Stimulated activated CD4-positive, alpha-beta T cell treated with anti-CD3 and anti-CD28 coated beads, Interleukin-12 subunit alpha, Interleukin-12 subunit beta, amount 100 ng/mL, for 48 hours (primary cell): Measurements from ENCODE around the gene ZG16B.

Source experiments
- DNase-seq, 3 donors: peaks; one replicate each; pipeline ENCODE4 v3.0.0-alpha.2; 2020; ENCODE audit warnings: low read depth in 2 of 3, low spot score in 1 of 3

ZG16B gene

DNA sequence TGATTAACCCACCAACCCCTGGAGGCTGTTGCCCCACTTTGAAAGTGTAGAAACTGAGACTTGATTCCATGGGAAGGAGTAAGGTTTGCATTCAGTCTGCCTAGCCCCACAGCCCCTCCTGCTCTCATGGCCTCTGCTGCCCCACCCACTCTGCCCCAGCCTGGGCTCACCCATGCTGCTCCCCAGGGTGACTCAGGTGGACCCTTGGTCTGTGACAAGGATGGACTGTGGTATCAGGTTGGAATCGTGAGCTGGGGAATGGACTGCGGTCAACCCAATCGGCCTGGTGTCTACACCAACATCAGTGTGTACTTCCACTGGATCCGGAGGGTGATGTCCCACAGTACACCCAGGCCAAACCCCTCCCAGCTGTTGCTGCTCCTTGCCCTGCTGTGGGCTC lies 25.4 kb upstream of the ZG16B start:
- no peak for DNase-seq

DNA sequence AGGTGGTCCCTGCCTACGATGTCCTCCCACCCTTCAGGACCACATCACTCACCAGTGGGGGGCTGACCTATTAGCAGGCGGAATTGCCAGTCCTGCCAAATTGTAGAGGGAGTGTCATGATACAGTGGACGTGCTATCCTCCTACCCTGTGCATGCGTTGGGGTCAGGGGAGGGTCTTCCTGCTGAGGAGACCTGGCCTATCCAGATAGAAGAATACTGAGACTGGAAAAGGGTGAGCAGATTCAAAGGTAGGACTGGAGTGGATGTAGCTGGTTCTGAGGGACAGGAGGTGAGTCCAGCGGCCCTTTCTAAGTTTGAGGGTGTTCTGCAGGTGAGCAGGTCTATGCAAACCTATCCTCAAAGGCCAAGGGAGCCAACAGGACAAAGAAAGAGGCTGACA lies 23.8 kb upstream of the ZG16B start:
- DNase-seq = no peak

GRCh38 chr16:2808181-2808580 lies 21.9 kb upstream of the ZG16B start:
- no peak for DNase-seq

DNA sequence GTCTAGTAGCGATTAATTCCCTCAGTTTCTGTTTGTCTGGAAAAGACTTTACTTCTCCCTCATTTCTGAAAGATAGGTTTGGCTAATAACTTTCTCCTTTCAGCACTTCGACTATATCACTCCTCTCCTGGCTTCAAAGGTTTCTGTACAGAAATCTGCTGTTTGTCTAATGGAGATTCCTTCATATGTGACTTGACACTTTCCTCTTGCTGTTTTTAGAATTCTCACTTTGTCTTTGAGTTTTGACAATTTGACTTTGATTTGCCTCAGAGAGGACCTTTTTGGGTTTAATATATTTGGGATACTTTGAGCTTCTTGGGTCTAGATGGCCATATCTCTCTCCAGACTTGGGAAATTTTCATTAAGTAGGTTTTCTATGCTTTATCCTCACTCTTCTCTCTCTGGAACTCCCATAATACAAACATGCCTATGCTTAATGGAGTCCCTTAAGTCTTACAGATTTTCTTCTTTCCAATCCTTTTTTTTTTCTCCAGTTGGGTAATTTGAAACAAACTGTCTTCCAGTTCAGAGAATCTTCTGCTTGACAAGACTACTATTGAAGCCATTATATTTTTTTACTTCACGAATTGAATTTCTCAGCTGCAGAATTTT lies 20.8 kb upstream of the ZG16B start:
- no peak for DNase-seq

DNA sequence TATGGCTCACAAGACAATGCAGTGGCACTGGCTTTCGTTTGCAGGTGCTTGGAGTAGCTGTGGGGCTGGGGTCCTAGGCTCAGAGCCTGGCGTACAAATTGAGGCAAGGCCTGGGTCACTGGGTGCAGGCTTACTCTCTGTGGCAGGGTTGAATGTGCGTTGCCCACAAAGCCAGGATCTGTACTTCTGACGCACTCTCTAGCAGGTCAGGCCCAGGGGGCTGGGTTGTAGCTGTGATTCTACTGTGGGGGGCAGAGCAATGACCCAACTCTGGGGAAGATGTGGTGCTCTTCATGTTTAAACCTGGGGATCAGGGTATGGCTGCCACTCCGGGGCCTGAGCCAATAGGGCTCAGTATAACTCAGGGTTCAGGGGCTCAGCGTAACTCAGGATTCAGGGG lies 19.5 kb upstream of the ZG16B start:
- DNase-seq = no peak

- DNase-seq = no peak
Observed at GRCh38 chr16:2811703-2812471, 18.2 kb upstream of the ZG16B start.

- no peak for DNase-seq
Observed at GRCh38 chr16:2813771-2814221, 16.3 kb upstream of the ZG16B start.

DNA sequence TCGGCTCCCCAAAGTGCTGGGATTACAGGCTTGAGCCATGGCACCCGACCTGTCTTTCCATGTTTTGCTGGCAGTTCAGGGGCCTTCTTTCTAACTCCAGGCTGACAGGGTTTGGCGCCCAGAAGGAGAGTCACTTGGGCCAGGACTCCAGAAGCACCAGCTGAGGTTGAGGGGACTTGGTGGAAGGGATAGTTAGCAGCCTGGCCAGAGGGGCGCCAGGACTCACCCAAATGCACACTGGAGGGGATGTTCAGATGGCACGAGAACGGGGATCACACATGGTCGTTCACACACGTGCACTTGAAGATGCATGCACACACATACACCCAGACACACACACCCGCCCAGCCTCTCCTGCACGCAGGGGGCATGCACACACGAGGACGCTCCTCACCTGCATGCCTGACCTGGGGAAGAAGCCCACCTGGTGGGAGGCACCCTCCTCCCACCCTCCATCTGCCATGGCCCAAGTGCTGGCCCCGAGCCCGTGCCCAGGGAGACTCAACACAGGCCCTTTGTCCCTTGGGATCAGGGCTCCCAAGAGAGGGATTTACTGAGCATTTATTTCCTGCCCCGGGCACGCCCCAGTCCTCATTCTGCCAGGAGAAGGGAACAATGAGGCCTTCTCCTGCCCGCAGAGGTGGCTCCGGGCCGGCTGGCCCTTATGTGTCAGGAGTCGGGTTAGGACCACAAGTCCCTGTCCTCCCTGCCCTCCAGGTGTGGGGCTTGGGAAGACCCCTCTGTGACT lies 15.4 kb upstream of the ZG16B start:
- DNase-seq = no peak

- DNase-seq = no peak
Observed at GRCh38 chr16:2815299-2815771, 14.8 kb upstream of the ZG16B start.

GRCh38 chr16:2816751-2817339 lies 13.3 kb upstream of the ZG16B start, which contains the start of gene PRSS21:
TSS of gene PRSS21 (plus strand) at chr16:2817237. CDS start at chr16:2817269, 32 bp downstream.
- DNase-seq = peak in 2 of 3 donors; percentile 16 to 22

DNA sequence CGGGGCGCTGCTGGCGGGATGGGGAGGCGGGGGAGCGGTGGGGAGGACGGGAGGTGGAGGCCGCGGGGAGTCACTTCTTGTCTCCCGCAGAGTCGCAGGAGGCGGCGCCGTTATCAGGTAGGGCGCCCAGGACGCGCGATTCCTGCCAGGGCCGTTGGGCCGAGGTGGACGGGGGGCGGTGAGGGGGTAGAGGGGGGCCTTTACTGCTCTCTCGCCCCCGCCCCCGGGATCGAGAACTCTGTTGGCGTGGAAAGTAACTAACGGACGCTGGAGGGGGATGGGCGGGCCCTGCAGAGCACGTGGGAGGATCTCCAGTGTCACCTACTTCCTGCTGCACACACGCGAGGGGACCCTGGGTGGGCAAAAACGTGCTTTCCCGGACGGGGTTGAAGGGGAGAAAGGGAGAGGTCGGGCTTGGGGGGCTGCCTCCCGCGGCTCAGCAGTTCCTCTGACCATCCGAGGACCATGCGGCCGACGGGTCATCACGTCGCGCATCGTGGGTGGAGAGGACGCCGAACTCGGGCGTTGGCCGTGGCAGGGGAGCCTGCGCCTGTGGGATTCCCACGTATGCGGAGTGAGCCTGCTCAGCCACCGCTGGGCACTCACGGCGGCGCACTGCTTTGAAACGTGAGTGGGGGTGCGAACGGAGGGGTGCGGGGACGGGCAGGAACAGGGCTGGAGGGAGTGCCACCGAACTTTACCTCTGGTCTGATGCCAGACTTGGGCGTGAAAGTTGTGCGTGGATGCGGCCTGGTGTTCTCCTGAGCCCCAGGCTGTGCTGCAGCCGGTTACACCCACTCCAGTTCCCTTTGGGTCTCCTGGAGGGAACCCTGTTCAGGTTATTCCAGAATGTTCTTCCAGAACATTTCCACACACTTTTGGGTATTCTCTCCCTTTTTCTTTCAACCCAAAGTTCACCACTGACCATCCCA lies 12.5 kb upstream of the ZG16B start:
- DNase-seq = no peak

GRCh38 chr16:2818272-2818876 lies 11.7 kb upstream of the ZG16B start:
- DNase-seq = no peak

GRCh38 chr16:2819179-2819938 lies 10.7 kb upstream of the ZG16B start:
- no peak for DNase-seq

DNA sequence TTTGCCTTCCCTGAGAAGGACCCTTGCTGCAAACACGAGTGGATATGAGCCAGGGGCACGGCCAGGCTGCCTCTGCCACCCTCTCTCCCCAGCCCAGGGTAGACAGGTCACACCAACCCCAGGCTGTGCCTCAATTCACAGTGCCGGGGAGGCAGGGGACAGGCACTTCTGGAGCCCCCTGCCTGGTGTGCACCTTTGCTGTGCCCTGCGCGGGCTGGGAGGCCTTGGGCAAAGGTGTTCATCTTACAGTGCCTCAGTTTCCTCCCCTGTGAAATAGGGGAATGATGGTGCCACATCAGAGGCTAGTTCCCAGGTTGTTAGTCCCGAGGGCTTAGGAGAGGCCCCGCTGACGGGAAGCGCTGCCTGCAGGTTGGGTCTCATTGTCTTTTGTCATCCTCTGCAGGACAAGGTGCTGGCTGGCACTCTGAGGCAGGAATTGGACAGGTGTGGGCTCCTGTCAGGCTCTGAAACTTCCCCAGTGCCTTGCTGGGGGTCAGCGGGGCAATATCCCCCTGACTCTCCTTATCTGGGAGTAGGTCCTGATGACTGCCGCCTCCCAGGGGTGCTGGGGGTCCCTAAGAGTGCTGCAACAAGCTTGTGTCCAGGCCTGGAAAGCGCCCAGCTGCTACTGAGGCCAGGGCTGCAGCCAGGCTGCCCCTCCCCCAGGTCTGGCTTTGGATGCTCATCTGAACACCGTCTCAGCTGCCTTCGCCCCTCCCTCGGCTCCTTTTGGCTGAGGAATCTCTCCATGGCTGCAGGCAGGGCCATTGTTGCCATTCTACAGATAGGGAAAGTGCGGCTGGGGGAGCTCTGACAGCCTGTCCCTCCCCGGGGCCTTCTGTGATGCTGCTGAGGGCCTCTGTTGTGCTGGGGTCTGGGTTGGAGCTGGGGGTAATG lies 9.9 kb upstream of the ZG16B start:
- DNase-seq = no peak

- DNase-seq = no peak
Observed at GRCh38 chr16:2820836-2821486, 9.1 kb upstream of the ZG16B start.

GRCh38 chr16:2821487-2822157 lies 8.5 kb upstream of the ZG16B start:
- no peak for DNase-seq

- no peak for DNase-seq
Observed at GRCh38 chr16:2822158-2822495, 8.0 kb upstream of the ZG16B start.
